ENCODE measurements around the gene EXOSC3.
"Not testable (repeated sequence)": the region's sequence is repeated elsewhere in the genome, so short reads cannot be mapped to it uniquely, and the experiment has no call there.

The EXOSC3 gene

DNA sequence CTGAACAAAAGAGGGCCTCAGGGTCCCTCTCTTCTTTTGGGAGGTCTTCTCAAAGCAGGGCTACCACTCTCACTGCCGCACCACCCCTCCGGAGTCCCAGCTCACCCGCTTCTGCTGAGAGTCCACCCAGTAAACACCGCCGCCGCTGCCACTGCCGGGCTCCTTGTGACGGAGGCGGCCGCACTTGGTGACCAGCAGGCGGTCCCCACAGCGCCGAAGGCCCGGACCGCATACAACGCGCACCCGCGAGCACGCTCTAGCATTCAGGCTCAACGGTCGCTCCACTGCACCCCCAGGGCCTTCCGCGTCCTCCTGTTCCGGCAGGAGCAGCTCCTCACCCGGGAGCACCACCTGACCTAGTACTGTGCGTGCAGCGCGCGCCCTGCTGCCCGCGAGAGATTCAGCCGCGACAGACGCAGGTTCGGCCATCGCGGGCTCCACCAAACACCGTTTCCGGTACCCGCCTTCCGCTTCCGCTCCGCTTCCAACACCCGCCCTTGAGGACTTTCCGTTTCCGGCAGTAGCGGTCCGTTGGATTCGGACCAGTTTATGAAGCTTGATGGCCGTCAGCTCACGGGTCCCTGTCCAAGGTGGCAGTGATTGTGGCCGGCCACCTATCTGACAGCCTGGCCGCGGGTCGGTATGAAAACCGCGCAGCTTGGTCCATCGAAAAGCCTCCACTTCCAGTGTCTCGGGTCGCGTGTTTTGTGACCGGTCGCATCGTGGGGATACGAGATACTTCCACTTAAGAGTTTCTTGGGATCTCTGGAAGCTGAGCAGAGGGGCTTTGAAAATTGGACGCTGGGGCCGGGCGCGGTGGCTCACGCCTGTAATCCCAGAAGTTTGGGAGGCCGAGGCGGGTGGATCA is at the start of gene EXOSC3:
Gene EXOSC3, minus strand, starts transcription at position 449 of the 868 bp plus-strand sequence. Its CDS starts 20 bp downstream, at position 429.
- peak; percentile 90 to 93 for DNase-seq

DNA sequence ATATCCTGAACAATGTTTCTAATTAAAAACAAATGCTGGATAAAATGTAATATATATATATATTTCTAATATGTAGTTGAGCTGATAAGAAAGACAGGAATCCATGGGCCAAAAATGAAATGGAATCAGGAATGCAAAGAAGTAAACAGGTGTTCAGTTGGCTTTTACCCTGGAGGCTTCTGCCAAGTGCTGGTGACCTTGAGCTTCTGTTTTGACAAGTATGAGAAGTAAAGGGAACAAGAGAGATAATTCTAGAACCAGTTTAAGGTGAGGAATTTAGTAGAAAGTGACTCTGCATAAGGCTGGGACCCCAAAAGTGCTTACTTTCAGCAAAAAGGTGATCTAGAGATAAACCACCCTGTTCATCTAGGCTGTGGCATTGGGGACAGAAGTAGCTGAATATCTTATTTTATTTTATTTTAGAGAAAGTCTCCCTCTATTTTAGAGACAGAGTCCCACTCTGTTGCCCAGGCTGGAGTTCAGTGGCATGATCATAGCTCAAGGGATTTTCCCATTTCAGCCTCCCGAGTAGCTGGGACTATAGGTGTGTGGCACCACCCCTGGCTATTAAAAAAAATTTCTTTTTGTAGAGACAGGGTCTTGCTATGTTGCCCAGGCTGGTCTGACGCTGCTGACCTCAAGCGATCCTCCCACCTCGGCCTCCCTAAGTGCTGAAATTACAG is 42.8 kb upstream of the EXOSC3 start:
- DNase-seq: no peak

- DNase-seq: not testable (repeated sequence)
Measured at GRCh38 chr9:37825174-37825573, 40.3 kb upstream of the EXOSC3 start.

GRCh38 chr9:37820142-37820541 is 35.3 kb upstream of the EXOSC3 start:
- DNase-seq: no peak

DNA sequence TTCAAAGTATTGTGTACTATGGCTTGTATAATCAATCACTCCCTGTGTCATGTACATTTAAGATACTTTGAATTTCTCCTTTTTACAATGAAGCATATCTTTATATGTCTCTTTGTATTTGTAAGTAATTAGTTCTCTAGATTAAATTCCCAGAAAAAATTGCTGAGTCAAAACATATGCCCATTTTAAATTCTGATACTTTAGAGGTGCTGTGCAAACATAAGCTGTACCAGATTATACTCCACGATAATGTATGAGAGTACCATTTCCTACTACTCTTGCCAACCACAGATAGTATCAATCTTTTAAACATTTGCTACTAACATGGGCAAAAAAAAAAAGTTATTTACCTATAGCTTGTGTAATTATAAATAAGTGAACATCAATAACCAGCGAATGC is 34.0 kb upstream of the EXOSC3 start:
- no peak for DNase-seq

DNA sequence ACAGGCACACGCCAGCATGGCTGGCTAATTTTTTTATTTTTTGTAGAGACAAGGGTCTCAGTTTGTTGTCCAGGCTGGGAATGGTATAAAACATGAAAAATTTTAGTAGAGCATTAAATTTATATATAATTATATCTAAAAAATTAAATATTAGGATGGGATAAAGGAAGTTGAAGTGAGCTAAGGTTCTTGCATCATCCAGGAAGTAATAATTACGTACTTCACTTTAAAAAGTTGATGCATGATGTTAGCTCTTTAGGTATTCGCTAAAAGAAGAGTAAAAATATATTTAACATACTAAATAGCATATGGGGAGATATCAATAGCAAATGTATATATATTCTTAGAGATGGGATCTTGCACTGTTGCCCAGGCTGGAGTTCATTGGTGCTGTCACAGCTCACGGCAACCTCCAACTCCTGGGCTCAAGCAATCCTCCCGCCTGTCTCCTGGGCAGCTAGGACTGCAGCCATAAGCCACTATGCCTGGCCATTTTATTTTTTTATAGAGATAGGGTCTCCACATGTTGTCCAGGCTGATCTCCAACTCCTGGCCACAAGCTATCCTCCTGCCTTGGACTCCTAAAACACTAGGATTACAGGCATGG is 28.0 kb upstream of the EXOSC3 start:
- DNase-seq: no peak

- no peak for DNase-seq
Measured at GRCh38 chr9:37811906-37812476, 27.1 kb upstream of the EXOSC3 start.

- not testable (repeated sequence) for DNase-seq
Measured at GRCh38 chr9:37809676-37810075, 24.8 kb upstream of the EXOSC3 start.

DNA sequence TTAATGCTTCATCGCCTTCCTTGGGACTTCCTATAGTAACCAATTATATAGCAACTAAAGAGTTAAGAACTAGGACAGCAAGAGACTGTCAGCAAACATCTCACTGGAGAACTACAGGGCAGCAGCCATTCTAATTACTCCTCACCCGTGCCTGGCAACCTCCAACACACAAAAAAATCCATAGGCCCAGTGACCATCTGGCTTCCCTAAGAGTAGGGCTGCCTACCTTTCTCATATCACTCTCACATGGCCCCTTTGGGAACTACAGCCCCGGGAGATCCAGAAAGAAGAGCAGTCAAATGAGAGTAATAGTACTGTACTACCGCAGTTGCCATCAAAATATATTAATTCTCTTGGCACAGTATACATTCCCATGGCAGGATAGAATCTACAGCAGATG is 21.4 kb upstream of the EXOSC3 start:
- DNase-seq: no peak

DNA sequence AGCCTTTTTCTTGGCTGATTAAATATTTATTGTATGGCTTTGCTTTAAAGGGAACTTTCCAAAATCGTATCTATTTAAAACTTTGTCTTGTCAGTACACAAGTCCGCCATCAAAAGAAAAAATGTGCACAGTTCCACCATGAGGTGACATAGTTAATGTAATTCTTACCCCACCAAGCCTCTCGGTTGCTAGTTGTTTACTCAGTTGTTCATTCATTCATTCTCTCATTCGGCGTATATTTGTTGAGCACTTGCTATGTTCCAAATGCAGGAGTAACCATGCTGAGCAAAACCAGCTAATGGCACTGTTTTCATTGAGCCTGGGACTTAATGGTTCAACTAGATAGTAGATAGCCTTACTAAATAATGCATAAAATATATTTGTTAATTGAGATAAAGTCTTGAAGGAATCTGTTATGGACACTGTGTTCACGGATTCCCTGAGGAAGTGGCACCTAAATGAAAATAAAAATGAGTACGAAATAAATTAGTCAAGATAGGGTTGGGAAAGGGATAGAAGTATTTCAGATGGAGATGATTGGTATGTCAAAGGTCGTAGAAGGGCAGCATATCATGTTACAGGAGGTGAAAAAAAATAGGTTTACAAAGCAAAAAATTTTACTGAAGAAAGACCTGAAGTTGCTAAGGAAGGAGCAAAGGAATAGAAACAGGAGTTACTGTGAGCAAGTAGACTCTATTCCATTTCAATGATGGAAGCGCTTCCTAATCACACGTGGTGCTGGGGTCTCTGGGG is 17.3 kb upstream of the EXOSC3 start:
- no peak for DNase-seq

GRCh38 chr9:37801287-37801850 is 16.5 kb upstream of the EXOSC3 start:
- peak in 1 of 2 experiments; percentile 33 for DNase-seq

DNA sequence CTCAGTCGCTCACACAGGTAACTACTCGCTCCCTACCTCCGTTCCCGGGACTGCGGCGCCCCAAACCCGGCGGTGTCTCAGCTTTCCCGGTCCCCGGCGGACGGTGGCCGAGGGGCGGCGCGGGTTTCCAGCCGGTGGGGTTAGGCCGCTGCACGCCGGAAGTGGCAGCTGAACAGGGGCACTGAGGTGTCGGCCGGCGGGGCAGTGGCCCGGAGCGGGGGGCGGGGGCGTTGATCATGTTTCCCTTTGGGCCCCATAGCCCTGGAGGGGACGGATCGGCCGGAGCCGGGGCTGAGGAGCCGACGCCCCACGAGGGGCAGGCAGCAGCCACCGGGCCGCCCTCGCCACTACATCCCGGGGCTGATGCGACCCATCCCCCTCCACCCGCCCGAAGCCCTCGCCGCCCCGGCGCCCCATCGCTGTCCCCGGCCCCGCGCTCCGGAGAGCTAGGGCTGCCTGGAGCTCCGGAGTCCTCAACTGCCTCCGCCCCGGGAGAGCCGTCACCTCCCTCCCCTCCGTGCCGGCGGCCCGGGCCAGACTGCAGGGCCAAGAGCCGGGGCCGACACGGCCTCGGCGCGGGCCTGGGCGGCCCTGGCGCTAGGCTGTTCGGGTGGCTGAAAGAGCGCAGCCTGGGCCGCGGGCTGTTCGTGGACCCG is 15.9 kb upstream of the EXOSC3 start, which contains the start of gene DCAF10:
Gene DCAF10, plus strand, starts transcription at position 167 of the 656 bp plus-strand sequence. Its CDS starts 70 bp downstream, at position 237.
- peak; percentile 83 to 87 for DNase-seq

GRCh38 chr9:37798677-37799076 is 13.8 kb upstream of the EXOSC3 start:
- DNase-seq: no peak

- DNase-seq: no peak
Measured at GRCh38 chr9:37796232-37796631, 11.4 kb upstream of the EXOSC3 start.

- DNase-seq: no peak
Measured at GRCh38 chr9:37792122-37792521, 7.3 kb upstream of the EXOSC3 start.

DNA sequence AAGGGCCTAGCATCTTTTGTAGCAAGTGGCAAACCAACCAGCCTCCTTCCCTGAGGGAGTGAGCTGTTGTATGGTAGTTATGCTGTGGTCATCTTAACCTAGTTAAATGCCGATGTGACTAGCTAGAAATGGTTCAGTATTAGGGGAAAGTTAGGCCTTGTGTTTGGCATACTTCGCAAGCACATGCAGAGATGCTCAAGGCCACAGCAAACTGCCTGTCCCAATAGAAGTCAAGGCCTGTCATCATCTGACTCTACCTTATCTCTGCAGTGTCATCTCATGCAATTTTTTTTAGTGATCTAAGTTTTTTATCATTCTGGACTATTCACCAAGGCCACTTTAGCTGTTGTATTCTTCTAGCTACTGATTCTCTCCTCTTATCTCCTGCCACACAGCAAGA is 5.2 kb upstream of the EXOSC3 start:
- no peak for DNase-seq

DNA sequence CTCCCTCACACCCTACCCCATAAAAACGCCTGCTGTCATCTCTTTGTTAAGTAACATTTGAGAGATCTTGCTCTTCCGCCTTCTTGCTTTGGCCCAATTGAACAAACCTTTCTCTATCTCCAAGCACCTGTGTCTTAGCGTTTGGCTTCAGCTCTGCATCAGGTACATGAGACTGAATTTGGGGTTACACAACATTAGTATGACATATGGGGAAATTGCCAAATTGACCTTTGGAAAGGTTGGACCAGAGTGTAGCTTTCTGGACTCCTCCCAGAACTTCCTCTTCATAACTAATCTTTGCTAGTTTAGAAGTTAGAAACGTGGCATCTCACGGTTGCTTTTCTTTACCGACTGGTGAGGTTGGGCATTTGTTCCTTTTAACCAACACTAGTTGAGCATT is 3.5 kb upstream of the EXOSC3 start:
- no peak for DNase-seq

- no peak for DNase-seq
Measured at GRCh38 chr9:37787059-37787458, 2.2 kb upstream of the EXOSC3 start.

GRCh38 chr9:37784291-37784615 is 611 bp downstream of the EXOSC3 start:
- DNase-seq: no peak

DNA sequence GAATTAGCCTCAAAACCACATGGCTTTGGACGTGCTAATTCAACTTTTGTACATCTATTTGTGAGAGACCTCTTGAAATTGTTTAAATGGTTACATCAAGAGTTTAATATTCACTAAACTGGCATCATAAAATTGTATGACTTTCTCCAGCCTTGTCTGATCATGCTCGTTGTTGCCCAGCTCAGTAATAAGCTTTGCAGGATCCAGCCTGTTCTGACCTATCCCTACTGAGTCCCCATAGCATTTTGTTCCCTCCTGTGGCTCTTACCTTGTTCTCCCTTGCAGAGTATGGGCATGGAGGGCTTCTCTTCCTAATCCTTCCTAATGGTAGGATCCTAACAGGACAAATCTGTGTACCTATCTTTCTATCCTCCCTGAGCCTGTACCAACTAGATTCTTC is 6.3 kb downstream of the EXOSC3 start:
- DNase-seq: no peak

- DNase-seq: no peak
Measured at GRCh38 chr9:37776328-37776727, 8.5 kb downstream of the EXOSC3 start.
